GM12874 (cell line): ENCODE data around the gene CKS1B.
A peak's percentile ranks its signal among the peaks of the same experiment; 100 is the strongest.

Experiments used
- CTCF ChIP-seq: IDR thresholded peaks from 2 replicates; pipeline ENCODE4 v1.5.1; 2011; ENCODE audit warnings: low read depth, mild to moderate bottlenecking, control low read depth, low read length, moderate library complexity; ENCODE audit not compliant: insufficient read depth

The CKS1B gene

GRCh38 chr1:154988058-154988954 is 13.8 kb downstream of the CKS1B start:
- TF ChIP-seq CTCF: no peak

- TF ChIP-seq CTCF: no peak
These were observed 14.8 kb downstream of the CKS1B start for GRCh38 chr1:154989195-154989860.

- no peak for TF ChIP-seq CTCF
These were observed 15.8 kb downstream of the CKS1B start for GRCh38 chr1:154990276-154990675.

- 0 out of 2 replicates have a peak, but pooled peaks have one; percentile 15 for TF ChIP-seq CTCF
These were observed 18.5 kb downstream of the CKS1B start for GRCh38 chr1:154992721-154993571.

GRCh38 chr1:154993572-154994268 is 19.2 kb downstream of the CKS1B start, which contains the start of gene LENEP:
LENEP (plus strand) TSS chr1:154993586; CDS start chr1:154993608, 22 bp downstream.
- no peak for TF ChIP-seq CTCF

GRCh38 chr1:154994269-154994587 is 19.7 kb downstream of the CKS1B start:
- no peak for TF ChIP-seq CTCF
